ENCODE data around the gene TGM6. TPM values are rescaled to one million over a fixed set of nuclear protein-coding genes. Genes with fewer than 3 reads are reported as not detected.

Gene TGM6
- total RNA-seq, 1 experiment from 2014 or later = not detected

- no peak overlapping the region for H3K27ac Mint-ChIP-seq (ENCODE audit: unreplicated experiment)
- intact Hi-C loops (cut with micrococcal nuclease; ENCODE audit: unreplicated experiment) = no loop called here
- H3K4me3 Mint-ChIP-seq (ENCODE audit: low read depth, unreplicated experiment) = no peak overlapping the region
- DNase-seq = no peak
- H3K4me1 Mint-ChIP-seq (ENCODE audit: low read depth, unreplicated experiment) = no peaks in the 10 kb centered on the region
- H3K9me3 Mint-ChIP-seq (ENCODE audit: low read depth, unreplicated experiment) = no peaks in the 10 kb centered on the region
- H3K27me3 Mint-ChIP-seq (ENCODE audit: unreplicated experiment) = peaks cover 29% of the 10 kb centered on the region
- no TSS peak for BruUV-seq (replicated peaks)
- H3K36me3 Mint-ChIP-seq (ENCODE audit: insufficient read depth, unreplicated experiment) = no peaks in the 10 kb centered on the region
- no peak for TF ChIP-seq CTCF (IDR thresholded peaks at IDR 0.05; ENCODE audit: unreplicated experiment)
- CTCF ChIA-PET = no interaction called here
These were observed 42.2 kb upstream of the TGM6 start for GRCh38 chr20:2338411-2339066.

GRCh38 chr20:2340136-2340535 is 40.6 kb upstream of the TGM6 start:
- intact Hi-C loops (cut with micrococcal nuclease; ENCODE audit: unreplicated experiment) = no loop called here

GRCh38 chr20:2340823-2341222 is 39.9 kb upstream of the TGM6 start:
- peaks cover 25% of the 10 kb centered on the region for H3K27me3 Mint-ChIP-seq (ENCODE audit: unreplicated experiment)
- no peaks in the 10 kb centered on the region for H3K36me3 Mint-ChIP-seq (ENCODE audit: insufficient read depth, unreplicated experiment)
- no peak for DNase-seq
- intact Hi-C loops (cut with micrococcal nuclease; ENCODE audit: unreplicated experiment) = no loop called here
- CTCF ChIA-PET = no interaction called here
- H3K27ac Mint-ChIP-seq (ENCODE audit: unreplicated experiment) = no peak overlapping the region
- no peak overlapping the region for H3K4me3 Mint-ChIP-seq (ENCODE audit: low read depth, unreplicated experiment)
- H3K9me3 Mint-ChIP-seq (ENCODE audit: low read depth, unreplicated experiment) = no peaks in the 10 kb centered on the region
- no peak for TF ChIP-seq CTCF (IDR thresholded peaks at IDR 0.05; ENCODE audit: unreplicated experiment)
- H3K4me1 Mint-ChIP-seq (ENCODE audit: low read depth, unreplicated experiment) = no peaks in the 10 kb centered on the region
- BruUV-seq (replicated peaks) = no TSS peak

More at GRCh38 chr20:2340136-2340535, 40.6 kb upstream of the TGM6 start:
- no peaks in the 10 kb centered on the region for H3K9me3 Mint-ChIP-seq (ENCODE audit: low read depth, unreplicated experiment)
- BruUV-seq (replicated peaks) = no TSS peak
- peaks cover 18% of the 10 kb centered on the region for H3K27me3 Mint-ChIP-seq (ENCODE audit: unreplicated experiment)
- CTCF ChIA-PET = no interaction called here
- H3K27ac Mint-ChIP-seq (ENCODE audit: unreplicated experiment) = no peak overlapping the region
- H3K4me1 Mint-ChIP-seq (ENCODE audit: low read depth, unreplicated experiment) = no peaks in the 10 kb centered on the region
- no peaks in the 10 kb centered on the region for H3K36me3 Mint-ChIP-seq (ENCODE audit: insufficient read depth, unreplicated experiment)
- TF ChIP-seq CTCF (IDR thresholded peaks at IDR 0.05; ENCODE audit: unreplicated experiment) = no peak
- H3K4me3 Mint-ChIP-seq (ENCODE audit: low read depth, unreplicated experiment) = no peak overlapping the region
- DNase-seq = no peak

- H3K4me1 Mint-ChIP-seq (ENCODE audit: low read depth, unreplicated experiment) = no peaks in the 10 kb centered on the region
- no peaks in the 10 kb centered on the region for H3K9me3 Mint-ChIP-seq (ENCODE audit: low read depth, unreplicated experiment)
- H3K27me3 Mint-ChIP-seq (ENCODE audit: unreplicated experiment) = peaks cover 30% of the 10 kb centered on the region
- no peak overlapping the region for H3K27ac Mint-ChIP-seq (ENCODE audit: unreplicated experiment)
- CTCF ChIA-PET = no interaction called here
- no peak for DNase-seq
- H3K4me3 Mint-ChIP-seq (ENCODE audit: low read depth, unreplicated experiment) = no peak overlapping the region
- intact Hi-C loops (cut with micrococcal nuclease; ENCODE audit: unreplicated experiment) = no loop called here
- H3K36me3 Mint-ChIP-seq (ENCODE audit: insufficient read depth, unreplicated experiment) = no peaks in the 10 kb centered on the region
- TF ChIP-seq CTCF (IDR thresholded peaks at IDR 0.05; ENCODE audit: unreplicated experiment) = no peak
- BruUV-seq (replicated peaks) = no TSS peak
These were observed 39.4 kb upstream of the TGM6 start for GRCh38 chr20:2341336-2341735.

Measured in Calu3 (cell line).